ENCODE data around the gene ACTR3.

Gene ACTR3

DNA sequence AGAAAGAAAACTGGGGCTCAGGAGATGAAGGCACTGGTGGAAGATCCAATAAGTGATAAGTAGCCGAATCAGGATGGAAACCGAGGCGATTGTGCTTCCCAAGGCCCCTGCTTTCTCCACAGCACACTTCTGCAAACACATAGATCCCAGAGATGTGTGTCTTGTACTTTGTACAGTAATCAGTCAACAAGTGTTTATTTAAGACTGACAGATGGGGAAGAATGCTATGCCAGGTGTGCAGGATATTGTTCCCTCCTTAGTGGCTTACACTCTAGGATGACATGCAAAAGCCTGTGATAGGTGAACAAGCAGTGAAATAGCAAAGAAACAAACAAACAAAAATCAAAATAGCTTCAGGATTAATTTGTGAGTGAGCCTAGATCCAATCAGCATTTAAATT, 116.6 kb downstream of the ACTR3 start:
- DNase-seq: no peak

GRCh38 chr2:114007436-114007835, 117.5 kb downstream of the ACTR3 start:
- DNase-seq: no peak

- DNase-seq: no peak
These were observed 118.8 kb downstream of the ACTR3 start for GRCh38 chr2:114008720-114009119.

DNA sequence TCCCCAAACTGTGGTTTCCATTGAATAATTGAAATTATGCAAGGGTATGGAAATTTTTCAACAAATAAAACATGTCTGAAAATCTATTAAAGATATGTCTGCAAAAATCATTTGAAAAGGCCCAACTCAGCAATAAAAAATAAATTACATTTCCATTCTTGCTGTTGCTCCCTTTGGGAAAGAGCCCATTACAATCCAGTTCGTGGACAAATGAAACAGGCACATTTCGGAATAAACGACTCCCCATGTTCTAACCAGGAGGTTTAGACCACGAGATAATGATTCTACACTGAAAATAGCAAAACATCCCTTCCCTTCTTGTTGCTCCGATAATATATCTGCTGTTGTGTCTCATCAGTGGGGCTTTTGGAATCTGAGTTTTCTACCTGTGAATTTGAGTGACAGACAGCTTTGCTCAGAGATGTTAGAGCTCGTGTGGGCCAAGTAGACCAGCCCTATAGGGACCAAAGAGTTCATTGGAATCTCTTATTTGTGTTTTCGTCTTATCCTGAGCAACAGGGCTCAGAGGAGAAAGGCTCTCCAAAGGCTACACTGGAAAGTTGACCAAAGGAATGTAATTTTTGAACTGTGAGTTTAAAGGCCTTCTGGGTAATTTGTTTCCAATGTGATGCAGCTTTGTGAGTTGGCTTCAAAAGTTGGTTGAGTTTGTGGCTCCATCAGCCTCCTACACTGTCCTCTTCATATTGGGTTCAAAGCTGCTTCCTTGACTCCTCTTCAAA, 119.5 kb downstream of the ACTR3 start:
- DNase-seq: no peak

GRCh38 chr2:114010001-114010400, 120.1 kb downstream of the ACTR3 start:
- DNase-seq: no peak

DNA sequence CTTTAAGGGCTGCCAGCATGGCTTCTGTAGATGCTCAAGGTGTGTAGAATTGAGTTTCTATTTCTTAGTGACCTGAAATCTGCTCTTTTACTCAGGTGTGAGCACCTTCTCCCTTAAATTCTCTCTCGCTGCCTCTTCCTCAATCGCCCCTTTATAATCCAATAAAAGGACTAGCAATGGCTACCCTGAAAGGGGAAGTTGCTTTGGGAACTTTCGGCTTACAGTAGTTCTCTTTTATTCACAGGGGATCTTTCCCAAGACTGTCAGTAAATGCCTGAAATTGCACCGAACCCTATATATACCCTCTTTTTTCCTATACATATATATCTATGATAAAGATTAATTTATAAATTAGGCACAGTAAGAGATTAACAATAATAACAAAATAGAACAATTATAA, 121.8 kb downstream of the ACTR3 start:
- no peak for DNase-seq
